Transverse colon (tissue), 3 donors: ENCODE results near the gene POU2F2.

ENCODE experiments used
- CTCF ChIP-seq, 5 experiments: fragments of 200-600 bp in 3 of 5; fragments of 450-650 bp in 2 of 5; sonication (generic) in 3 of 5; IDR thresholded peaks; 1 replicate in 2 of 5; 2 replicates in 3 of 5; pipeline ENCODE4 v1.5.1; 2016 to 2017; ENCODE audit warnings: antibody characterized with exemption in 5 of 5, inconsistent platforms in 3 of 5, mild to moderate bottlenecking in 2 of 5, moderate library complexity in 1 of 5
- POLR2A ChIP-seq: fragments of 450-650 bp; IDR thresholded peaks from one replicate; pipeline ENCODE4 v1.6.1; 2016; ENCODE audit warnings: antibody characterized with exemption, mild to moderate bottlenecking, moderate library complexity

GRCh38 chr19:42083537-42083936 lies 48.7 kb downstream of the POU2F2 start:
- TF ChIP-seq POLR2A (no peak), CTCF (IDR thresholded peaks at IDR 0.05) (no peak)
